ENCODE measurements around the gene OR52N2.

The OR52N2 gene

GRCh38 chr11:5808500-5809121, at the start of gene OR52N2:
OR52N2 (plus strand) TSS chr11:5808924; CDS start chr11:5820336, 11,412 bp downstream.
- DNase-seq = peak; percentile 75 to 83

- DNase-seq = no peak
These were observed 41.7 kb upstream of the OR52N2 start for GRCh38 chr11:5767056-5767455.

- DNase-seq = no peak
These were observed 25.5 kb upstream of the OR52N2 start, which contains the start of gene OR52N5 for GRCh38 chr11:5783255-5783654. OR52N5 (minus strand) TSS chr11:5783355; CDS start chr11:5778634, 4,721 bp downstream.

GRCh38 chr11:5791165-5791564, 17.6 kb upstream of the OR52N2 start, which contains the start of gene OR52N1:
OR52N1 (minus strand) TSS chr11:5791265; CDS start chr11:5788816, 2,449 bp downstream.
- no peak for DNase-seq

GRCh38 chr11:5796541-5796940, 12.2 kb upstream of the OR52N2 start:
- no peak for DNase-seq

GRCh38 chr11:5803982-5804381, 4.7 kb upstream of the OR52N2 start:
- no peak for DNase-seq

GRCh38 chr11:5807580-5807979, 1.1 kb upstream of the OR52N2 start:
- no peak for DNase-seq

GRCh38 chr11:5809122-5809519, 397 bp downstream of the OR52N2 start:
- peak in 1 of 2 experiments; percentile 28 for DNase-seq

GRCh38 chr11:5809905-5810795, 1.4 kb downstream of the OR52N2 start:
- DNase-seq = no peak

GRCh38 chr11:5815534-5815933, 6.8 kb downstream of the OR52N2 start:
- peak; percentile 79 to 87 for DNase-seq

- DNase-seq = no peak
These were observed 9.6 kb downstream of the OR52N2 start for GRCh38 chr11:5818245-5818886.

GRCh38 chr11:5831196-5831829, 22.6 kb downstream of the OR52N2 start:
- DNase-seq = no peak

- no peak for DNase-seq
These were observed 24.7 kb downstream of the OR52N2 start for GRCh38 chr11:5833446-5833845.

- no peak for DNase-seq
These were observed 29.0 kb downstream of the OR52N2 start for GRCh38 chr11:5837695-5838094.

- no peak for DNase-seq
These were observed 33.1 kb downstream of the OR52N2 start, which contains the start of gene OR52E6 for GRCh38 chr11:5841797-5842196. OR52E6 (minus strand) TSS chr11:5841897; CDS start chr11:5841897, 0 bp downstream.

GRCh38 chr11:5846701-5847100, 38.0 kb downstream of the OR52N2 start:
- DNase-seq = no peak

- no peak for DNase-seq
These were observed 39.0 kb downstream of the OR52N2 start for GRCh38 chr11:5847711-5848110.

GRCh38 chr11:5851002-5851401, 42.3 kb downstream of the OR52N2 start:
- no peak for DNase-seq

GRCh38 chr11:5857590-5857989, 48.9 kb downstream of the OR52N2 start, which contains the start of gene OR52E8:
OR52E8 (minus strand) TSS chr11:5857690; CDS start chr11:5857690, 0 bp downstream.
- DNase-seq = no peak

- no peak for DNase-seq
These were observed 57.1 kb downstream of the OR52N2 start for GRCh38 chr11:5865826-5866225.

All from AML-193 (cell line).